GM18502 (cell line): ENCODE results near the gene AKAP6.
"Not testable (repeated sequence)": the region's sequence is repeated elsewhere in the genome, so short reads cannot be mapped to it uniquely, and the experiment has no call there.

ENCODE experiments used
- ATAC-seq: cut with Tn5 transposase; IDR thresholded peaks from one replicate; pipeline ENCODE4 v1.9.1; 2021; ENCODE audit warnings: mild to moderate bottlenecking; ENCODE audit not compliant: unreplicated experiment, poor library complexity

The AKAP6 gene

GRCh38 chr14:32770422-32770821 lies 441.3 kb downstream of the AKAP6 start:
- no peak for ATAC-seq

GRCh38 chr14:32774214-32774613 lies 445.1 kb downstream of the AKAP6 start:
- ATAC-seq = no peak

GRCh38 chr14:32779840-32780239 lies 450.7 kb downstream of the AKAP6 start:
- ATAC-seq = no peak

GRCh38 chr14:32784405-32784804 lies 455.3 kb downstream of the AKAP6 start:
- ATAC-seq = no peak

- ATAC-seq = no peak
Observed at GRCh38 chr14:32785585-32785984, 456.5 kb downstream of the AKAP6 start.

GRCh38 chr14:32786886-32787285 lies 457.8 kb downstream of the AKAP6 start:
- no peak for ATAC-seq

- not testable (repeated sequence) for ATAC-seq
Observed at GRCh38 chr14:32793033-32793432, 463.9 kb downstream of the AKAP6 start.

GRCh38 chr14:32800320-32800719 lies 471.2 kb downstream of the AKAP6 start:
- no peak for ATAC-seq

GRCh38 chr14:32802295-32802694 lies 473.2 kb downstream of the AKAP6 start:
- no peak for ATAC-seq

- ATAC-seq = no peak
Observed at GRCh38 chr14:32805979-32806378, 476.9 kb downstream of the AKAP6 start.

- no peak for ATAC-seq
Observed at GRCh38 chr14:32808644-32809043, 479.5 kb downstream of the AKAP6 start.

- no peak for ATAC-seq
Observed at GRCh38 chr14:32809255-32809654, 480.2 kb downstream of the AKAP6 start.

- no peak for ATAC-seq
Observed at GRCh38 chr14:32813401-32813800, 484.3 kb downstream of the AKAP6 start.

GRCh38 chr14:32814721-32815120 lies 485.6 kb downstream of the AKAP6 start:
- ATAC-seq = no peak

- no peak for ATAC-seq
Observed at GRCh38 chr14:32816588-32816987, 487.5 kb downstream of the AKAP6 start.

GRCh38 chr14:32817780-32818179 lies 488.7 kb downstream of the AKAP6 start:
- no peak for ATAC-seq

GRCh38 chr14:32818581-32818980 lies 489.5 kb downstream of the AKAP6 start:
- no peak for ATAC-seq

- no peak for ATAC-seq
Observed at GRCh38 chr14:32820181-32820580, 491.1 kb downstream of the AKAP6 start.

- no peak for ATAC-seq
Observed at GRCh38 chr14:32820682-32821081, 491.6 kb downstream of the AKAP6 start.

GRCh38 chr14:32821964-32822653 lies 493.0 kb downstream of the AKAP6 start:
- no peak for ATAC-seq

- no peak for ATAC-seq
Observed at GRCh38 chr14:32823706-32824105, 494.6 kb downstream of the AKAP6 start.

GRCh38 chr14:32824195-32824594 lies 495.1 kb downstream of the AKAP6 start:
- ATAC-seq = no peak

- ATAC-seq = no peak
Observed at GRCh38 chr14:32825058-32825457, 496.0 kb downstream of the AKAP6 start.
